Endodermal cell (in vitro differentiated cells): Measurements from ENCODE around the gene RASGEF1C. TPM values are rescaled to one million over a fixed set of nuclear protein-coding genes. Genes with fewer than 3 reads are reported as not detected.

Source experiments
- DNase-seq: peaks from one replicate; pipeline ENCODE4 v3.0.0-alpha.2; 2017
- H3K27ac ChIP-seq: 2 replicates; pipeline ENCODE4 v1.5.1; 2013; ENCODE audit warnings: mild to moderate bottlenecking, low read depth, low read length, moderate library complexity
- H3K27me3 ChIP-seq: 2 replicates; pipeline ENCODE4 v1.6.1; 2013; ENCODE audit warnings: mild to moderate bottlenecking, low read length, moderate library complexity; ENCODE audit not compliant: insufficient read depth, control insufficient read depth, poor library complexity, severe bottlenecking
- H3K36me3 ChIP-seq: 2 replicates; pipeline ENCODE4 v1.7.0; 2013; ENCODE audit warnings: mild to moderate bottlenecking, low read length, moderate library complexity; ENCODE audit not compliant: control insufficient read depth, insufficient read depth
- H3K4me1 ChIP-seq: one replicate; pipeline ENCODE4 v1.7.0; 2013; ENCODE audit warnings: low read length; ENCODE audit not compliant: control insufficient read depth, insufficient read depth
- H3K4me3 ChIP-seq: 2 replicates; pipeline ENCODE4 v1.5.1; 2013; ENCODE audit warnings: mild to moderate bottlenecking, low read length, moderate library complexity
- H3K9ac ChIP-seq: 2 replicates; pipeline ENCODE4 v1.6.1; 2013; ENCODE audit warnings: mild to moderate bottlenecking, low read length, moderate library complexity; ENCODE audit not compliant: poor library complexity, severe bottlenecking; ENCODE audit errors: extremely low read depth
- H3K9me3 ChIP-seq: 2 replicates; pipeline ENCODE4 v1.6.1; 2013; ENCODE audit warnings: mild to moderate bottlenecking, low read length, moderate library complexity; ENCODE audit not compliant: control insufficient read depth
- H3K27ac Mint-ChIP-seq: 2 replicates; pipeline ENCODE4 v1.8.0; 2020; ENCODE audit warnings: mixed read lengths
- H3K27me3 Mint-ChIP-seq: 2 replicates; pipeline ENCODE4 v1.8.0; 2021; ENCODE audit warnings: mild to moderate bottlenecking, mixed read lengths; ENCODE audit not compliant: insufficient read depth
- H3K36me3 Mint-ChIP-seq: 2 replicates; pipeline ENCODE4 v1.8.0; 2020; ENCODE audit warnings: low read depth, mixed read lengths
- H3K4me1 Mint-ChIP-seq: 2 replicates; pipeline ENCODE4 v1.8.0; 2020; ENCODE audit warnings: mixed read lengths
- H3K4me3 Mint-ChIP-seq: 2 replicates; pipeline ENCODE4 v1.8.0; 2020; ENCODE audit warnings: mild to moderate bottlenecking, moderate library complexity, mixed read lengths
- H3K9me3 Mint-ChIP-seq: 2 replicates; pipeline ENCODE4 v1.8.0; 2020; ENCODE audit warnings: mild to moderate bottlenecking, mixed read lengths
- CTCF ChIP-seq: fragments of 200-600 bp; sonication (generic); conservative IDR thresholded peaks from 2 replicates; pipeline ENCODE4 v1.5.0; 2021; ENCODE audit warnings: antibody characterized with exemption, mild to moderate bottlenecking
- WGBS, 2 experiments: methylation state at CpG; one replicate each; pipeline versions ENCODE4 v1.1.5 to v1.1.7; 2013; ENCODE audit warnings: missing lambda C conversion rate in 2 of 2, mixed read lengths in 1 of 2; ENCODE audit not compliant: insufficient coverage in 1 of 2, insufficient read length in 1 of 2; 5-methylcytosine and 5-hydroxymethylcytosine counted together
- total RNA-seq, 2 donors: library from RNA; stranded (reverse); fragmentation: NEBNext Ultra II Directional in 1 of 2; extraction: Animal tissue kit (Norgen Biotek cat#: 25700) in 1 of 2; gene quantifications; 2 replicates in 1 of 2; 3 replicates in 1 of 2; pipeline ENCODE4 v1.2.1, GENCODE V29; 2021

Gene RASGEF1C
- total RNA-seq, 2 donors from 2014 or later, result 0.62 to 0.75 TPM

GRCh38 chr5:180052211-180052818, 156.7 kb downstream of the RASGEF1C start:
- Mint-ChIP-seq H3K27me3 (no peaks in the 10 kb centered on the region), H3K4me3 (no peak overlapping the region), H3K4me1 (peaks cover 46% of the 10 kb centered on the region), H3K36me3 (peaks cover 14% of the 10 kb centered on the region), H3K27ac (no peak overlapping the region), H3K9me3 (peaks cover 10% of the 10 kb centered on the region)
- H3K4me3 ChIP-seq, result no peak overlapping the region
- H3K9ac ChIP-seq, result no peak overlapping the region
- no peaks in the 10 kb centered on the region for H3K27me3 ChIP-seq
- no peak for DNase-seq
- H3K4me1 ChIP-seq, result peaks cover 14% of the 10 kb centered on the region
- no peak for TF ChIP-seq CTCF
- H3K27ac ChIP-seq, result no peak overlapping the region
- peaks cover 19% of the 10 kb centered on the region for H3K36me3 ChIP-seq
- peaks cover 7% of the 10 kb centered on the region for H3K9me3 ChIP-seq
- WGBS, 2 experiments, result 90 to 91% methylated on average over 5 of the region's 5 CpGs

Other genes with a start within 250 kb of the RASGEF1C start
- gene RNF130, start 137.5 kb downstream of the RASGEF1C start, total RNA-seq, result 10 to 100 TPM; 64.7 to 74.4 TPM
- gene MAPK9, start 82.9 kb upstream of the RASGEF1C start, total RNA-seq, result 10 to 100 TPM; 45.6 to 51.8 TPM
- gene GFPT2, start 144.1 kb upstream of the RASGEF1C start, total RNA-seq, result 10 to 100 TPM; 19.5 to 37.3 TPM